ENCODE measurements around the gene SLC6A8. TPM values are rescaled to one million over a fixed set of nuclear protein-coding genes. Genes with fewer than 3 reads are reported as not detected.

Gene SLC6A8
- total RNA-seq, 2 donors from 2014 or later: 25.4 to 95.4 TPM

- Histone ChIP-seq H3K36me3 (no peaks in the 10 kb centered on the region), H3K9me3 (no peaks in the 10 kb centered on the region), H3K4me3 (no peak overlapping the region), H3K27me3 (replicated peaks; ENCODE audit: insufficient read depth) (no peaks in the 10 kb centered on the region), H3K4me1 (replicated peaks) (no peaks in the 10 kb centered on the region), H3K27ac (no peak overlapping the region)
- no peak for DNase-seq (ENCODE audit: low spot score)
- 96% methylated on average over 3 of the region's 3 CpGs for WGBS
- intact Hi-C loops (cut with DNase I): no loop called here
- no peak for TF ChIP-seq CTCF (IDR thresholded peaks at IDR 0.05)
- TF ChIP-seq POLR2AphosphoS5 (IDR thresholded peaks at IDR 0.05): no peak
- TF ChIP-seq POLR2A (IDR thresholded peaks at IDR 0.05): no peak
Measured at GRCh38 chrX:153659268-153659667, 28.5 kb upstream of the SLC6A8 start.

GRCh38 chrX:153662266-153662665 is 25.5 kb upstream of the SLC6A8 start:
- H3K27me3 ChIP-seq (replicated peaks; ENCODE audit: insufficient read depth): no peaks in the 10 kb centered on the region
- H3K9me3 ChIP-seq: no peaks in the 10 kb centered on the region
- no peak overlapping the region for H3K27ac ChIP-seq
- peak; percentile 24 for DNase-seq (ENCODE audit: low spot score)
- peak in 2 of 4 experiments; percentile 27 to 37 for TF ChIP-seq CTCF (IDR thresholded peaks at IDR 0.05)
- TF ChIP-seq POLR2A (IDR thresholded peaks at IDR 0.05): no peak
- no peaks in the 10 kb centered on the region for H3K36me3 ChIP-seq
- no peaks in the 10 kb centered on the region for H3K4me1 ChIP-seq (replicated peaks)
- intact Hi-C loops (cut with DNase I): loop anchor here (10.0 kb wide), 1 partner anchor 47 kb away; no protein-coding TSS in a partner anchor
- WGBS: 10% methylated on average over 3 of the region's 31 CpGs
- H3K4me3 ChIP-seq: no peak overlapping the region

GRCh38 chrX:153665726-153666306 is 21.9 kb upstream of the SLC6A8 start:
- 73% methylated on average over 7 of the region's 9 CpGs for WGBS
- Histone ChIP-seq H3K4me1 (replicated peaks) (no peaks in the 10 kb centered on the region), H3K9me3 (no peaks in the 10 kb centered on the region), H3K4me3 (no peak overlapping the region), H3K27ac (no peak overlapping the region), H3K36me3 (no peaks in the 10 kb centered on the region), H3K27me3 (replicated peaks; ENCODE audit: insufficient read depth) (no peaks in the 10 kb centered on the region)
- TF ChIP-seq POLR2AphosphoS5 (IDR thresholded peaks at IDR 0.05) (no peak), POLR2A (IDR thresholded peaks at IDR 0.05) (no peak), CTCF (IDR thresholded peaks at IDR 0.05) (no peak)
- no peak for DNase-seq (ENCODE audit: low spot score)
- intact Hi-C loops (cut with DNase I): loop anchor here (5.0 to 10.0 kb wide), 2 partner anchors 51 to 129 kb away; no protein-coding TSS in a partner anchor

GRCh38 chrX:153667281-153667955 is 20.3 kb upstream of the SLC6A8 start:
- Histone ChIP-seq H3K36me3 (no peaks in the 10 kb centered on the region), H3K9me3 (no peaks in the 10 kb centered on the region), H3K27ac (no peak overlapping the region), H3K4me3 (no peak overlapping the region), H3K4me1 (replicated peaks) (no peaks in the 10 kb centered on the region), H3K27me3 (replicated peaks; ENCODE audit: insufficient read depth) (no peaks in the 10 kb centered on the region)
- intact Hi-C loops (cut with DNase I): loop anchor here (5.0 to 10.0 kb wide), 2 partner anchors 53 to 130 kb away; no protein-coding TSS in a partner anchor
- WGBS: 74% methylated on average over 7 of the region's 11 CpGs
- DNase-seq (ENCODE audit: low spot score): no peak
- no peak for TF ChIP-seq CTCF (IDR thresholded peaks at IDR 0.05)
- TF ChIP-seq POLR2AphosphoS5 (IDR thresholded peaks at IDR 0.05): no peak
- no peak for TF ChIP-seq POLR2A (IDR thresholded peaks at IDR 0.05)

All from prostate gland (tissue), 2 donors.